Fibroblast of skin of left quadriceps (primary cell): ENCODE data around the gene NXPE4.
"Not testable (repeated sequence)": the region's sequence is repeated elsewhere in the genome, so short reads cannot be mapped to it uniquely, and the experiment has no call there.

Experiments
- DNase-seq, 2 experiments: peaks; one replicate each; pipeline ENCODE4 v3.0.0-alpha.2; 2013; ENCODE audit warnings: low read depth in 2 of 2

The NXPE4 gene

DNA sequence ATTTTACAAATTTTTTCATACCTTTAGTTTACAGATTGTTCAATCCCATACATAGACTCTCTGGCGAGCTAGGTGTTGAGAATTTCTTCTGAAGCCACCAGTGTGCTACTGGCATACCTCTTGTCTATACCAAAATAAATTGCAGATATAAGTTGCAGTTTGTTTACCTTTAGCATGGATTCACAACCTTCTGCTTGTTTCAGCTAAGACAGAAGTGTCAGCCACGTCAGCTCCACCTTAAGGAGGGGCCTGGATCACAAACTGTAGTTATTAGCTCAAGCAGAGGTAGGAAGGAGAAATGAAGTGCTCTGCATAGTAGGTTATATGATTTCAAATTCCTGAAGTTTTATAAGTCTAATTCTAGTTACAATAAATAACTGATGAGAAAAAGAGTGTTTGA is at the start of gene NXPE4:
Gene NXPE4 (minus strand): TSS at position 216 of the 400 bp plus-strand sequence. CDS start 1,027 bp downstream, outside the sequence.
- no peak for DNase-seq

DNA sequence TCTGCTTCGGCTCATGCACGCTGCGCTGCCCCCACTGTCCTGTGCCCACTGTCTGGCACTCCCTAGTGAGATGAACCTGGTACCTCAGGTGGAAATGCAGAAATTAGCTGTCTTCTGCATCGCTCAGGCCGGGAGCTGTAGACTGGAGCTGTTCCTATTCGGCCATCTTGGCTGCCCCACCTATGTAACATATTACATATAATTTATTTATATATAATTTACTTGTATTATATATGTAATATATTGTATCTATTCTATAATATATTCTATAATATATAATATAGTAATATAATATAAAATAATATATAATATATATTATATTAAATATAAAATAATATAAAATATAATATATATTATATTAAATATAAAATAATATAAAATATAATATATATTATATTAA is 43.9 kb upstream of the NXPE4 start:
- DNase-seq, result not testable (repeated sequence)

DNA sequence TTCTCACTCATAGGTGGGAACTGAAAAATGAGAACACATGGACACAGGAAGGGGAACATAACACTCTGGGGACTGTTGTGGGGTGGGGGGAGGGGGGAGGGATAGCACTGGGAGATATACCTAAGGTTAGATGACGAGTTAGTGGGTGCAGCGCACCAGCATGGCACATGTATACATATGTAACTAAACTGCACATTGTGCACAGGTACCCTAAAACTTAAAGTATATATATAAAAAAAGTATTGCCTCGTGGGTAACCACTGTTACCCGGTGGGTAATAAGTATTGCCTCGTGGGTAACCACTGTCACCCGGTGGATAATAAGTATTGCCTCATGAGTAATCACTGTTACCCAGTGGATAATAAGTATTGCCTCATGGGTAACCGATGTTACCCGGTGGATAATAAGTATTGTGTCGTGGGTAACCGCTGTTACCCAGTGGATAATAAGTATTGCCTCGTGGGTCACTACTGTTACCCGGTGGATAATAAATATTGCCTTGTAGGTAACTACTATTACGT is 35.9 kb upstream of the NXPE4 start:
- not testable (repeated sequence) for DNase-seq

DNA sequence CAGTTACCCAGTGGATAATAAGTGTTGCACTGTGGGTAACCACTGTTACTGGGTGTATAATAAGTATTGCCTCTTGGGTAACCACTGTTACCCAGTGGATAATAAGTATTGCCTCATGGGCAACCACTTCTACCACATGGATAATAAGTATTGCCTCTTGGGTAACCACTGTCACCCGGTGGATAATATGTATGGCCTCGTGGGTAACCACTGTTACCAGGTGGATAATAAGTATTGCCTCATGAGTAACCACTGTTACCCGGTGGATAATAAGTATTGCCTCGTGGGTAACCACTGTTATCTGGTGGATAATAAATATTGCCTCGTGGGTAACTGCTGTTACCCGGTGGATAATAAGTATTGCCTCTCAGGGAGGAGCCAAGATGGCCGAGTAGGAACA is 29.7 kb upstream of the NXPE4 start:
- DNase-seq, result no peak

DNA sequence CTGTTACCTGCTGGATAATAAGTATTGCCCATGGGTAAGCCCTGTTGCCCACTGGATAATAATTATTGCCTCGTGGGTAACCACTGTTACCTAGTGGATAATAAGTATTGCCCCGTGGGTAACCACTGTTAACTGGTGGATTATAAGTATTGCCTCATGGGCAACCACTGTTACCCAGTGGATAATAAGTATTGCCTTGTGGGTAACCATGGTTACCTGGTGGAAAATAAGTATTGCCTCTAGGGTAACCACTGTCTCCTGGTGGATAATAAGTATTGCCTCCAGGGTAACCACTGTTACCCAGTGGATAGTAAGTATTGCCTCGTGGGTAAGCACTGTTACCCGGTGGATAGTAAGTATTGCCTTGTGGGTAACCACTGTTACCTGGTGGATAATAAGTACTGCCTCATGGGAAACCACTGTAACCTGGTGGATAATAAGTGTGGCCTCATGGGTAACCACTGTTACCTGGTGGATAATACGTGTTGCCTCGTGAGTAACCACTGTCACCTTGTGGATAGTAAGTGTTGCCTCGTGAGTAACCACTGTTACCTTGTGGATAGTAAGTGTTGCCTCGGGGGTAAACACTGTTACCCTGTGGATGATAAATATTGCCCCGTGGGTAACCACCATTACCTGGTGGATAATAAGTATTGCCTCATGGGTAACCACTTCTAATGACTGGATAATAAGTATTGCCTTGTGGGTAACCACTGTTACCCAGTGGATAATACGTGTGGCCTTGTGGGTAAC is 29.0 kb upstream of the NXPE4 start:
- DNase-seq, result no peak

DNA sequence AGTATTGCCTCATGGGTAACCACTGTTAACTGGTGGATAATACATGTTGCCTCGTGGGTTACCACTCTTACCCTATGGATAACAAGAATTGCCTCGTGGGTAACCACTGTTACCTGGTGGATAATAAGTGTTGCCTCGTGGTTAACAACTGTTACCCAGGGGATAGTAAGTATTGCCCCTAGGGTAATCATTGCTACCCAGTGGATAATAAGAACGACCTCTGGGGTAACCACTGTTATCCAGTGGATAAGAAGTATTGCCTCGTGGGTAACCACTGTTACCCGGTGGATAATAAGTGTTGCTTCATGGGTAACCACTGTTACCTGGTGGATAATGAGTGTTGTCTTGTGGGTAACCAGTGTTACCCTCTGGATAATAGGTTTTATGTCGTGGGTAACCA is 28.1 kb upstream of the NXPE4 start:
- DNase-seq, result no peak

DNA sequence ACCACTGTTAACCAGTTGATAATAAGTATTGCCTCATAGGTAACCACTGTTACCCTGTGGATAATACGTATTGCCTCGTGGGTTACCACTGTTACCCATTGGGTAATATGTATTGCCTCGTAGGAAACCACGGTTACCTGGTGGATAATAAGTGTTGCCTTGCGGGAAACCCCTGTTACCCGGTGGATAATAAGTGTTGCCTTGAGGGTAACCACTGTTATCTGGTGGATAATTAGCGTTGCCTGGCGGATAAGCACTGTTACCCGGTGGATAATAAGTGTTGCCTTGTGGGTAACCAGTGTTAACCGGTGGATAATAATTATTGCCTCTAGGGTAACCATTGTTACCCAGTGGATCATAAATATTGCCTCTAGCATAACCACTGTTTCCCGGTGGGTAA is 27.3 kb upstream of the NXPE4 start:
- DNase-seq, result no peak

DNA sequence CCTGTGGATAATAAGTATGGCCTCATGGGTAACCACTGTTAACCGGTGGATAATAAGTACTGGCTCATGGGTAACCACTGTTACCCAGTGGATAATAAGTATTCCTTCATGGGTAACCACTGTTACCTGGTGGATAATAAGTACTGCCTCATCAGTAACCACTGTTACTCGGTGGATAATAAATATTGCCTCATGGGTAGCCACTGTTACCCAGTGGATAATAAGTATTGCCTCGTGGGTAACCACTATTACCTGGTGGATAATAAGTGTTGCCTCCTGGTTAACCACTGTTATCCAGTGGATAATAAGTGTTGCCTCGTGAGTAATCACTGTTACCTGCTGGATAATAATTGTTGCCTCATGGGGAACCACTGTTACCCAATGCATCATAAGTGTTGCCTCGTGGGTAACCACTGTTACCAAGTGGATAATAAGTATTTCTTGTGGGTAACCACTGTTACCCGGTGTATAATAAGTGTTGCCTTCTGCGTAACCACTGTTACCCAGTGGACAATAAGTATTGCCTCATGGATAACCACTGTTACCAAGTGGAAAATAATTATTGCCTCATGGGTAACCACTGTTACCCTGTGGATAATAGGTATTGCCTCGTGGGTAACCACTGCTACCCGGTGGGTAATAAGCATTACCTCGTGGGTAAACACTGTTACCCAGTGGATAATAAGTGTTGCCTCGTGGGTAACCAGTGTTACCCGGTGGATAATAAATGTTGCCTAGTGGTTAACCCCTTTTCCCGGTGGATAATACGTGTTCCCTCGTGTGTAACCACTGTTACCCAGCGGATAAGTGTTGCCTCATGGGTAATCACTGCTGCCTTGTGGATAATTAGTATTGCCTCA is 26.6 kb upstream of the NXPE4 start:
- no peak for DNase-seq

DNA sequence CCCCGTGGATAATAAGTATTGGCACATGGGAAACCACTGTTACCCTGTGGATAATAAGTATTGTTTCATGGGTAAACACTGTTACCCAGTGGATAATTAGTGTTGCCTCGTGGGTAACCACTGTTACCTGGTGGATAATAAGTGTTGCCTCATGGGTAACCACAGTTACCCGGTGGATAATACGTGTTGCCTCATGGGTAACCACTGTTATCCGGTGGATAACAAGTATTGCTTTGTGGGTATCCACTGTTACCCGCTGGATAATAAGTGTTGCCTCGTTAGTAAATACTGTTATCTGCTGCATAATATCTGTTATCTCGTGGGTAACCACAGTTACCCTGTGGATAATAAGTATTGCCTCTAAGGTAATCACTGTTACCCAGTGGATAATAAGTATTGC is 25.5 kb upstream of the NXPE4 start:
- DNase-seq, result no peak

DNA sequence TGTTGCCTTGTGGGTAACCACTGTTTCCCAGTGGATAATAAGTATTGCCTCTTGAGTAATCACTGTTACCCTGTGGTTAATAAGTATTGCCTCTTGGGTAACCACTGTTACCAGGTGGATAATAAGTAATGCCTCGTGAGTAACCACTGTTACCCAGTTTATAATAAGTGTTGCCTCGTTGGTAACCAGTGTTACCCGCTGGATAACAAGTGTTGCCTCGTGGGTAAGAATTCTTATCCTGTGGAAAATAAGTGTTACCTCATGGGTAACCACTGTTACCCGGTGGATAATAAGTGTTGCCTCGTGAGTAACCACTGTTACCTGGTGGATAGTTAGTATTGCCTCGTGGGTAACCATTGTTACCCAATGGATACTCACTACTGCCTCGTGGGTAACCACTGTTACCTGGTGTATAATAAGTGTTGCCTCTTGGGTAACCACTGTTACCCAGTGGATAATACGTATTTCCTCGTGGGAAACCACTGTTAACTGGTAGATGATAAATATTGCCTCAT is 24.1 kb upstream of the NXPE4 start:
- no peak for DNase-seq

DNA sequence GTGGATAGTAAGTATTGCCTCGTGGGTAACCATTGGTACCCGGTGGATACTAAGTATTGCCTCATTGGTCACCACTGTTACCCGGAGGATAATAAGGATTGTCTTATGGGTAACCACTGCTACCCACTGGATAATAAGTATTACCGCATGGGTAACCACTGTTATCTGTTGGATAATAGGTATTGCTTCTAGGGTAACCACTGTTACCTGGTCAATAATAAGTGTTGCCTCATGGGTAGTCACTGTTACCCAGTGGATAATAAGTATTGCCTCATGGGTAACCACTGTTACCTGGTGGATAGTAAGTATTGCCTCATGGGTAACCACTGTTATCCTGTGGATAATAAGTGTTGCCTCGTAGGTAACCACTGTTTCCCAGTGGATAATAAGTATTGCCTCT is 22.6 kb upstream of the NXPE4 start:
- DNase-seq, result no peak

DNA sequence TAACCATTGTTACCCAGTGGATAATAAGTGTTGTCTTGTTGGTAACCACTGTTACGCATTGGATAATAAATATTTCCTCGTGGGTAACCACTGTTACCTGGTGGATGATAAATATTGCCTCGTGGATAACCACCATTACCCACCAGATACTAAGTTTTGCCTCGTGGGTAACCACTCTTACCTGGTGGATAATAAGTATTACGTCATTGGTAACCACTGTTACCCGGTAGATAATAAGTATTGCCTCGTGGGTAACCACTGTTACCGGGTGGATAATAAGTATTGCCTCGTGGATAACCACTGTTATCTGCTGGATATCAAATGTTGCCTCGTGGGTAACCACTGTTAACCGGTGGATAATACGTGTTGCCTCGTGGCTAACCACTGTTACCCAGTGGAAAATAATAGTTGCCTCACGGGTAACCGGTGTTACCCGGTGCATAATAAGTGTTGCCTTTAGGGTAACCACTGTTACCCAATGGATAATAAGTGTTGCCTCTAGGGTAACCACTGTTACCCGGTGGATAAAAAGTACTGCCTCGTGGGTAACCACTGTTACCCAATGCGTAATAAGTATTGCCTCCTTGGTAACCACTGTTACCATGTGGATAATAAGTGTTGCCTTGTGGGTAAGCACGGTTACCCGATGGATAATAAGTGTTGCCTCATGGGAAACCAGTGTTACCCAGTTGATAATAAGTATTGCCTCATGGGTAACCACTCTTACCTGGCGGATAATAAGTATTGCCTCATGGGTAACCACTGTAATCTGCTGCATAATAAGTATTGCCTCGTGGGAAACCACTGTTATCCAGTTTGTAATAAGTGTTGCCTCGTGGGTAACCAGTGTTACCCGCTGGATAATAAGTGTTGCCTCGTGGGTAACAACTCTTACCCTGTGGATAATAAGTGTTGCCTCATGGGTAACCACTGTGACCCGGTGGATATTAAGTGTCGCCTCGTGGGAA is 21.9 kb upstream of the NXPE4 start:
- no peak for DNase-seq

DNA sequence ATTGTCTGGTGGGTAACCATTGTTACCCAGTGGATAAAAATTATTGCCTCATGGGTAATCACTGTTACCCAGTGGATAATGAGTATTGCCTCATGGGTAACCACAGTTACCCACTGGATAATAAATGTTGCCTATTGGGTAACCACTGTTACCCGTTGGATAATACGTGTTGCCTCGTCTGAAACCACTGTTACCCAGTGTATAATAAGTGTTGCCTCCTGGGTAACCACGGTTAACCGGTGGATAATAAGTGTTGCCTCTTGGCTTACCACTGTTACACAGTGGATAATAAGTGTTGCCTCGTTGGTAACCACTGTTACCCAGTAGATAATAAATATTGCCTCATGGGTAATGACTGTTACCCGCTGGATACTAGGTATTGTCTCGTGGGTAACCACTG is 20.9 kb upstream of the NXPE4 start:
- no peak for DNase-seq

DNA sequence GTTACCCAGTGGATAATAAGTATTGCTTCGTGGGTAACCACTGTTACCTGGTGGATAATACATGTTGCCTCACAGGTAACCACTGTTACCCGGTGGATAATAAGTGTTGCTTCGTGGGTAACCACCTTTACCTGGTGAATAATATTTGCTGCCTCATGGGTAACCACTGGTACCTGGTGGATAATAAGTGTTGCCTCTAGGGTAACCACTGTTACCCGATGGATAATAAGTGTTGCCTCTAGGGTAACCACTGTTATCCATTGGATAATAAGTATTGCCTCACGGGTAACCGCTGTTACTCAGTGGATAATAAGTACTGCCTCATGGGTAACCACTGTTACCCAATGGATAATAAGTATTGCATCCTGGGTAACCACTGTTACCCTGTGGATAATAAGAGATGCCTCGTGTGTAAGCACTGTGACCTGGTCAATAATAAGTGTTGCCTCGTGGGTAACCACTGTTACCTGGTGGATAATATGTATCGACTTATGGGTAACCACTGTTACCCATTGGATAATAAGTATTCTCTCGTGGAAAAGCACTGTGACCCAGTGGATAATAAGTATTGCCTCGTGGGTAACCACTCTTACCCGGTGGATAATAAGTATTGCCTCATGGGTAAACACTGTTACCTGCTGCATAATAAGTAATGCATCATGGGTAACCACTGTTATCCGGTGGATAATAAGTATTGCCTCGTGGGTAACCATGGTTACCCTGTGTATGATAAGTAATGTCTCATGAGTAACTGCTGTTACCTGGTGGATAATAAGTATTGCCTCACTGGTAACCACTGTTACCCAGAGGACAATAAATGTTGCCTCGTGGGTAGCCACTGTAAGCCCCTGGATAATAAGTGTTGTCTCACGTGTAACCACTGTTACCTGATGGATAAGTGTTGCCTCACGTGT is 20.1 kb upstream of the NXPE4 start:
- no peak for DNase-seq

DNA sequence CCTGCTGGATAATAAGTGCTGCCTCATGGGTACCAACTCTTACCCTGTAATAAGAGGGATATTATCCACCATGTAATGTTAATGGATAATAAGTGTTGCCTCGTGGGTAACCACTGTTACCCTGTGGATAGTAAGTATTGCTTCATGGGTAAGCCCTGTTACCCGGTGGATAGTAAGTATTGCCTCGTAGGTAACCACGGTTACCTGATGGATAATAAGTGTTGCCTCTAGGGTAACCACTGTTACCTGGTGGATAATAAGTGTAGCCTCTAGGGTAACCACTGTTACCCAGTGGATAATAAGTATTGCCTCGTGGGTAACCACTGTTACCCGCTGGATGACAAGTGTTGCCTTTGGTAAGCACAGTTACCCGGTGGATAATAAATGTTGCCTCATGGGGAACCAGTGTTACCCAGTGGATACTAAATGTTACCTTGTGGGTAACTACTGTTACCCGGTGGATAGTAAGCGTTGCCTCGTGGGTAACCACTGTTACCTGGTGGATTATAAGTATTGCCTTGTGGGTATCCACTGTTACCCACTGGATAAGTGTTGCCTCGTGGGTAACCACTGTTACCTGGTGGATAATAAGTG is 18.6 kb upstream of the NXPE4 start:
- DNase-seq, result no peak

DNA sequence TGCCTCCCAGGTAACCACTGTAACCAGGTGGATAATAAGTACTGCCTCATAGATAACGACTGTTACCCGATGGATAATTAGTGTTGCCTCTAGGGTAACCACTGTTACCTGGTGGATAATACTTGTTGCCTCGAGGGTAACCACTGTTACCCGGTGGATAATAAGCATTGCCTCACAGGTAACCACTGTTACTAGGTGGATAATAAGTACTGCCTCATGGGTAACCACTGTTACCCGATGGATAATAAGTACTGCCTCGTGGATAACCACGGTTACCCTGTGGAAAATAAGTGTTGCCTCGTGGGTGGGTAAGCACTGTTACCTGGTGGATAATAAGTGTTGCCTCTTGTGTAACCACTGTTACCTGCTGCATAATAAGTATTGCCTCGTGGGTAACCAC is 17.5 kb upstream of the NXPE4 start:
- DNase-seq, result not testable (repeated sequence)

DNA sequence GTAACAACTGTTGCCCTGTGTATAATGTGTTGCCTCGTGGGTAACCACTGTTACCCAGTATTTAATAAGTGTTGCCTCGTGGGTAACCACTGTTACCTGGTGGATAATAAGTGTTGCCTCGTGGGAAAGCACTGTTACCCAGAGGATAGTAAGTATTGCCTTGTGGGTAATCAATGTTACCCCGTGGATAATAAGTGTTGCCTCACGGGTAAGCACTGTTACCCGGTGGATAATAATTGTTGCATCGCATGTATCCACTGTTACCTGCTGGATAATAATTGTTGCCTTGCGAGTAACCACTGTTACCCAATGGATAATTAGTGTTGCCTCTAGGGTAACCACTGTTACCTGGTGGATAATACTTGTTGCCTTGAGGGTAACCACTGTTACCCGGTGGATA is 17.1 kb upstream of the NXPE4 start:
- DNase-seq, result no peak

DNA sequence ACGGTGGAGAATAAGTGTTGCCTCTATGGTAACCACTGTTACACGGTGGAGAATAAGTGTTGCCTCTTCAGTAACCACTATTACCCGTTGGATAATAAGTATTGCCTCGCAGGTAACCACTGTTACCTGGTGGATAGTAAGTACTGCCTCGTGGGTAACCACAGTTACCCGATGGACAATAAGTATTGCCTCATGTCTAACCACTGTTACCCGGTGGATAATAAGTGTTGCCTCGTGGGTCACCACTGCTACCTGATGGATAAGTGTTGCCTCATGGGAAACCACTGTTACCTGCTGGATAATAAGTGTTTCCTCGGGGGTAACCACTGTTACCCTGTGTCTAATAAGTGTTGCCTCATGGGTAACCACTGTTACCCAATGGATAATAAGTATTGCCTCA is 16.6 kb upstream of the NXPE4 start:
- not testable (repeated sequence) for DNase-seq

DNA sequence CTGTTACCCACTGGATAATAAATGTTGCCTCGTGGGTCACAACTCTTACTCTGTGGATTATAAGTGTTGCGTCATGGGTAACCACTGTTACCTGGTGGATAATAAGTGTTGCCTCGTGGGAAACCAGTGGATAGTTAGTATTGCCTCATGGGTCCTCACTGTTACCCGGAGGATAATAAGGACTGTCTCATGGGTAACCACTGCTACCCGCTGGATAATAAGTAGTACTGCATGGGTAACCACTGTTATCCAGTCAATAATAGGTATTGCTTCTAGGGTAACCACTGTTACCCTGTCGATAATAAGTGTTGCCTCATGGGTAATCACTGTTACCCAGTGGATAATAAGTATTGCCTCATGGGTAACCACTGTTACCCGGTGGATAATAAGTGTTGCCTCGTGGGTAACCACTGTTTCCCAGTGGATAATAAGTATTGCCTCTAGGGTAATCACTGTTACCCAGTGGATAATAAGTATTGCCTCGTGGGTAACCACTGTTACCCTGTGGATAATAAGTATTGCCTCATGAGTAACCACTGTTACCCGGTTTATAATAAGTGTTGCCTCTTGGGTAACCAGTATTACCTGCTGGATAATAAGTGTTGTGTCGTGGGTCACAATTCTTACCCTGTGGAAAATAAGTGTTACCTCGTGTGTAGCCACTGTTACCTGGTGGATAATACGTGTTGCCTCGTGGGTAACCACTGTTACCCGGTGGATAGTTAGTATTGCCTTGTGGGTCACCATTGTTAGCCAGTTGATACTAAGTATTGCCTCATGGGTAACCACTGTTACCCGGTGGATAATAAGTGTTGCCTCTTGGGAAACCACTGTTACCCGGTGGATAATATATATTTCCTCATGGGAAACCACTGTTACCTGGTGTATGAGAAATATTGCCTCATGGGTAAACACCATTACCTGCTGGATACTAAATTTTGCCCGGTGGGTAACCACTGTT is 15.7 kb upstream of the NXPE4 start:
- DNase-seq, result no peak
